WTC11 (cell line): ENCODE results near the gene COL4A2.
A peak's percentile ranks its signal among the peaks of the same experiment; 100 is the strongest.

Experiments
- CREB1 ChIP-seq: sonication (generic); formaldehyde crosslinking; IDR thresholded peaks from 2 replicates; pipeline ENCODE4 v1.8.0; 2023; ENCODE audit warnings: mild to moderate bottlenecking, missing genetic modification reagents
- FOXP1 ChIP-seq: sonication (generic); formaldehyde crosslinking; IDR thresholded peaks from 2 replicates; pipeline ENCODE4 v1.8.0; 2022; ENCODE audit warnings: missing genetic modification reagents, mild to moderate bottlenecking, moderate library complexity, borderline replicate concordance
- MXD4 ChIP-seq: fragments of 250-450 bp; sonication (Bioruptor Pico); IDR thresholded peaks from 2 replicates; pipeline ENCODE4 v1.8.0; 2021; ENCODE audit warnings: mild to moderate bottlenecking, moderate library complexity, borderline replicate concordance
- SMAD3 ChIP-seq: sonication (generic); formaldehyde crosslinking; IDR thresholded peaks from 2 replicates; pipeline ENCODE4 v1.8.0; 2022; ENCODE audit warnings: missing genetic modification reagents, mild to moderate bottlenecking, borderline replicate concordance
- SMAD4 ChIP-seq: sonication (generic); formaldehyde crosslinking; IDR thresholded peaks from 2 replicates; pipeline ENCODE4 v1.8.0; 2022; ENCODE audit warnings: mild to moderate bottlenecking, missing genetic modification reagents
- TF ChIP-seq, protein P1 (sequence below): sonication (generic); formaldehyde crosslinking; IDR thresholded peaks from 2 replicates; pipeline ENCODE4 v1.8.0; 2022; ENCODE audit warnings: mild to moderate bottlenecking, missing genetic modification reagents
- TF ChIP-seq, protein P2 (sequence below): fragments of 200-600 bp; IDR thresholded peaks from 2 replicates; pipeline ENCODE4 v1.8.0; 2022; ENCODE audit warnings: antibody characterized with exemption
- TF ChIP-seq, protein P3 (sequence below): sonication (generic); formaldehyde crosslinking; IDR thresholded peaks from 2 replicates; pipeline ENCODE4 v1.8.0; 2022; ENCODE audit warnings: missing genetic modification reagents
- TF ChIP-seq, protein P4 (sequence below): sonication (generic); formaldehyde crosslinking; IDR thresholded peaks from 2 replicates; pipeline ENCODE4 v1.8.1; 2023; ENCODE audit warnings: mild to moderate bottlenecking, missing genetic modification reagents
- TF ChIP-seq, protein P5 (sequence below): sonication (generic); formaldehyde crosslinking; conservative IDR thresholded peaks from 2 replicates; pipeline ENCODE4 v1.8.1; 2022; ENCODE audit warnings: mild to moderate bottlenecking, missing genetic modification reagents

DNA sequence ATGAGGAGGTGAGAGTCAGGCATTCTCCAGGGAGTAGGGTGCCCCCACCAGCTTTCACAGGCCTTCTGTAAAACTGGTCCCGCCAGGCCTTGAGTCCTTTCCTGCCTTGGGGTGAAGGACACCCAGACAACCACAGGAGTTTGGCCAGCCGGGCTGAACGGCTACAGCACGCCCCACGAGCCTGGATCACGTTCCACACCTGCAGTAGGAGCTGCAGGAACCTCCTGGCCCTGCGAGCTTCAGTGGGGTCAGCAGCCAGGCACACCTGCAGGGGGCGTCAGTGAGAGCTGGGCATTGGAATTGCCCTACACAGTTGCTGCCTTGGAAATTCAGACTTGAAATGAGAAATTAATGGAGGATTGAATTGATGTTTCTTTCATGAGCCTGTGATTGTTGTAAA, 45.7 kb downstream of the COL4A2 start:
- TF ChIP-seq, protein P1, sequence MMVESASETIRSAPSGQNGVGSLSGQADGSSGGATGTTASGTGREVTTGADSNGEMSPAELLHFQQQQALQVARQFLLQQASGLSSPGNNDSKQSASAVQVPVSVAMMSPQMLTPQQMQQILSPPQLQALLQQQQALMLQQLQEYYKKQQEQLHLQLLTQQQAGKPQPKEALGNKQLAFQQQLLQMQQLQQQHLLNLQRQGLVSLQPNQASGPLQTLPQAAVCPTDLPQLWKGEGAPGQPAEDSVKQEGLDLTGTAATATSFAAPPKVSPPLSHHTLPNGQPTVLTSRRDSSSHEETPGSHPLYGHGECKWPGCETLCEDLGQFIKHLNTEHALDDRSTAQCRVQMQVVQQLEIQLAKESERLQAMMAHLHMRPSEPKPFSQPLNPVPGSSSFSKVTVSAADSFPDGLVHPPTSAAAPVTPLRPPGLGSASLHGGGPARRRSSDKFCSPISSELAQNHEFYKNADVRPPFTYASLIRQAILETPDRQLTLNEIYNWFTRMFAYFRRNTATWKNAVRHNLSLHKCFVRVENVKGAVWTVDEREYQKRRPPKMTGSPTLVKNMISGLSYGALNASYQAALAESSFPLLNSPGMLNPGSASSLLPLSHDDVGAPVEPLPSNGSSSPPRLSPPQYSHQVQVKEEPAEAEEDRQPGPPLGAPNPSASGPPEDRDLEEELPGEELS = no peak
- TF ChIP-seq, protein P2, sequence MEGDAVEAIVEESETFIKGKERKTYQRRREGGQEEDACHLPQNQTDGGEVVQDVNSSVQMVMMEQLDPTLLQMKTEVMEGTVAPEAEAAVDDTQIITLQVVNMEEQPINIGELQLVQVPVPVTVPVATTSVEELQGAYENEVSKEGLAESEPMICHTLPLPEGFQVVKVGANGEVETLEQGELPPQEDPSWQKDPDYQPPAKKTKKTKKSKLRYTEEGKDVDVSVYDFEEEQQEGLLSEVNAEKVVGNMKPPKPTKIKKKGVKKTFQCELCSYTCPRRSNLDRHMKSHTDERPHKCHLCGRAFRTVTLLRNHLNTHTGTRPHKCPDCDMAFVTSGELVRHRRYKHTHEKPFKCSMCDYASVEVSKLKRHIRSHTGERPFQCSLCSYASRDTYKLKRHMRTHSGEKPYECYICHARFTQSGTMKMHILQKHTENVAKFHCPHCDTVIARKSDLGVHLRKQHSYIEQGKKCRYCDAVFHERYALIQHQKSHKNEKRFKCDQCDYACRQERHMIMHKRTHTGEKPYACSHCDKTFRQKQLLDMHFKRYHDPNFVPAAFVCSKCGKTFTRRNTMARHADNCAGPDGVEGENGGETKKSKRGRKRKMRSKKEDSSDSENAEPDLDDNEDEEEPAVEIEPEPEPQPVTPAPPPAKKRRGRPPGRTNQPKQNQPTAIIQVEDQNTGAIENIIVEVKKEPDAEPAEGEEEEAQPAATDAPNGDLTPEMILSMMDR = peak; percentile 65
- no peak for TF ChIP-seq FOXP1
- TF ChIP-seq, protein P3, sequence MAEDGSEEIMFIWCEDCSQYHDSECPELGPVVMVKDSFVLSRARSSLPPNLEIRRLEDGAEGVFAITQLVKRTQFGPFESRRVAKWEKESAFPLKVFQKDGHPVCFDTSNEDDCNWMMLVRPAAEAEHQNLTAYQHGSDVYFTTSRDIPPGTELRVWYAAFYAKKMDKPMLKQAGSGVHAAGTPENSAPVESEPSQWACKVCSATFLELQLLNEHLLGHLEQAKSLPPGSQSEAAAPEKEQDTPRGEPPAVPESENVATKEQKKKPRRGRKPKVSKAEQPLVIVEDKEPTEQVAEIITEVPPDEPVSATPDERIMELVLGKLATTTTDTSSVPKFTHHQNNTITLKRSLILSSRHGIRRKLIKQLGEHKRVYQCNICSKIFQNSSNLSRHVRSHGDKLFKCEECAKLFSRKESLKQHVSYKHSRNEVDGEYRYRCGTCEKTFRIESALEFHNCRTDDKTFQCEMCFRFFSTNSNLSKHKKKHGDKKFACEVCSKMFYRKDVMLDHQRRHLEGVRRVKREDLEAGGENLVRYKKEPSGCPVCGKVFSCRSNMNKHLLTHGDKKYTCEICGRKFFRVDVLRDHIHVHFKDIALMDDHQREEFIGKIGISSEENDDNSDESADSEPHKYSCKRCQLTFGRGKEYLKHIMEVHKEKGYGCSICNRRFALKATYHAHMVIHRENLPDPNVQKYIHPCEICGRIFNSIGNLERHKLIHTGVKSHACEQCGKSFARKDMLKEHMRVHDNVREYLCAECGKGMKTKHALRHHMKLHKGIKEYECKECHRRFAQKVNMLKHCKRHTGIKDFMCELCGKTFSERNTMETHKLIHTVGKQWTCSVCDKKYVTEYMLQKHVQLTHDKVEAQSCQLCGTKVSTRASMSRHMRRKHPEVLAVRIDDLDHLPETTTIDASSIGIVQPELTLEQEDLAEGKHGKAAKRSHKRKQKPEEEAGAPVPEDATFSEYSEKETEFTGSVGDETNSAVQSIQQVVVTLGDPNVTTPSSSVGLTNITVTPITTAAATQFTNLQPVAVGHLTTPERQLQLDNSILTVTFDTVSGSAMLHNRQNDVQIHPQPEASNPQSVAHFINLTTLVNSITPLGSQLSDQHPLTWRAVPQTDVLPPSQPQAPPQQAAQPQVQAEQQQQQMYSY = no peak
- no peak for TF ChIP-seq CREB1 (CRISPR knock-in tag)
- TF ChIP-seq, protein P4, sequence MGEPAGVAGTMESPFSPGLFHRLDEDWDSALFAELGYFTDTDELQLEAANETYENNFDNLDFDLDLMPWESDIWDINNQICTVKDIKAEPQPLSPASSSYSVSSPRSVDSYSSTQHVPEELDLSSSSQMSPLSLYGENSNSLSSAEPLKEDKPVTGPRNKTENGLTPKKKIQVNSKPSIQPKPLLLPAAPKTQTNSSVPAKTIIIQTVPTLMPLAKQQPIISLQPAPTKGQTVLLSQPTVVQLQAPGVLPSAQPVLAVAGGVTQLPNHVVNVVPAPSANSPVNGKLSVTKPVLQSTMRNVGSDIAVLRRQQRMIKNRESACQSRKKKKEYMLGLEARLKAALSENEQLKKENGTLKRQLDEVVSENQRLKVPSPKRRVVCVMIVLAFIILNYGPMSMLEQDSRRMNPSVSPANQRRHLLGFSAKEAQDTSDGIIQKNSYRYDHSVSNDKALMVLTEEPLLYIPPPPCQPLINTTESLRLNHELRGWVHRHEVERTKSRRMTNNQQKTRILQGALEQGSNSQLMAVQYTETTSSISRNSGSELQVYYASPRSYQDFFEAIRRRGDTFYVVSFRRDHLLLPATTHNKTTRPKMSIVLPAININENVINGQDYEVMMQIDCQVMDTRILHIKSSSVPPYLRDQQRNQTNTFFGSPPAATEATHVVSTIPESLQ (CRISPR knock-in tag) = no peak
- no peak for TF ChIP-seq SMAD4 (CRISPR knock-in tag)
- TF ChIP-seq, protein P5, sequence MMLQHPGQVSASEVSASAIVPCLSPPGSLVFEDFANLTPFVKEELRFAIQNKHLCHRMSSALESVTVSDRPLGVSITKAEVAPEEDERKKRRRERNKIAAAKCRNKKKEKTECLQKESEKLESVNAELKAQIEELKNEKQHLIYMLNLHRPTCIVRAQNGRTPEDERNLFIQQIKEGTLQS (CRISPR knock-in tag) = no peak
- no peak for TF ChIP-seq SMAD3
- TF ChIP-seq MXD4 (CRISPR knock-in tag) = no peak
